ENCODE results near the gene MIA.

- TF ChIP-seq CTCF (IDR thresholded peaks at IDR 0.05) (no peak), POLR2AphosphoS5 (IDR thresholded peaks at IDR 0.05; ENCODE audit: low read depth, low read length) (no peak), REST (IDR thresholded peaks at IDR 0.05; ENCODE audit: insufficient read depth in 1 of 2, low read depth in 2 of 2, low read length in 1 of 2) (no peak), SIN3A (IDR thresholded peaks at IDR 0.05; ENCODE audit: borderline replicate concordance, insufficient read depth, low read depth, low read length) (no peak)
Measured at GRCh38 chr19:40791996-40792395, 16.7 kb downstream of the MIA start.
